ENCODE measurements around the gene LRRFIP1. TPM values are rescaled to one million over a fixed set of nuclear protein-coding genes. Genes with fewer than 3 reads are reported as not detected.

The LRRFIP1 gene
- total RNA-seq, 1 donor from 2014 or later, result 158 TPM

DNA sequence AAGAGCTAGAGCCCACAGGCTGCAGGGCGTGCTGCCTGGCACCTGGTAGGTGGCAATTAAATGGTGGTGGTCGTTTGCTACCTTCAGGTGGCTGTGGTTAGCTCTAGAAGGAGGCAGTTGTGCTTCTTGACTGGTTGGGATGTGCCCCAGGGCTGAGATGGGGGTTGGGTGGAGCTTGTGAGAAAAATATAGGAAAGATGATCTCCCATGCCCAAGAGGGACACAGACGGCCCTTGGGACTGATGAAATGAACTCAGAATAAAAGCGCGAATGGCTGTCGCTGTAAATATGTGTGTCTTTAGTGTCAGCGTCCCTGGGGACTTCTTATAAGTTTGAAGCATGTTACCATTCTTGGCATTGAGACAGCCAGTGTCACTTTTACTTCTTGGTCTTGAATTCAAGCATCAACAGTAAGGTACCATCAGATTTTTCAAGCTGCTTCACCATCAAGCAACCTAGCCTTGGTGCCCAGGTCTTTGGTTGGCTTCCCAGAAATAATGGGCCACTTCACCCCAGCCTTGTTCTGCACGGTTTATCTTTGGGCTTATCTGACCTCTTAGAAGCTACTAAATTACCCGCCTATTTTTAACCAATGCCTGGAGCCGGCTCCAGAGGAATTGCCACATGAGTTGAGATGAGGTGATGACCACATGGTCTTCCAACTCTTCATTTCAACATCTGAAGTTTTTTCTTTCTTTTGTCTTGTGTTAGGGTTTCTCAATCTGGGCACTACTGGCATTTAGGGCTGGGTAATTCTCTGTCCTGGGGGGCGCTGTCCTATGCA is 11.9 kb downstream of the LRRFIP1 start:
- peak; percentile 48 for DNase-seq (ENCODE audit: low read depth)

DNA sequence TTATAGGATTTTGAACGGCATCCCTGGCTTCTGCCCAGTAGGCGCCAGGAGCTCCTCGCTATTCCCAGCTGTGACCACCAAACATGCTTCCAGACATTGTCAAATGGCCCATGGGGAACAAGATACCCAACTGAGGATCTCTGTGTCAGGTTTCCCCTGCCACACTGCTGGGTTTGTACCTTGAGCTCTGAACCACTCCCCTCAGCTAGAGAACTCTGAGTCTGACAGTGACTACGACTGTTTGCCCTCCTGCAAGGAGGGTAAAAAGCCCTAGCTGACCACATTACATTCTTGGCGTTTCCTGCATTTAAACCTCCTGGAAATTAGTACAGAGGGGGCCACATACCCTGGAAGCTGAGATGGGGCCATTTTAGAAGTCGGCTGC is 12.4 kb downstream of the LRRFIP1 start:
- peak; percentile 71 for DNase-seq (ENCODE audit: low read depth)

DNA sequence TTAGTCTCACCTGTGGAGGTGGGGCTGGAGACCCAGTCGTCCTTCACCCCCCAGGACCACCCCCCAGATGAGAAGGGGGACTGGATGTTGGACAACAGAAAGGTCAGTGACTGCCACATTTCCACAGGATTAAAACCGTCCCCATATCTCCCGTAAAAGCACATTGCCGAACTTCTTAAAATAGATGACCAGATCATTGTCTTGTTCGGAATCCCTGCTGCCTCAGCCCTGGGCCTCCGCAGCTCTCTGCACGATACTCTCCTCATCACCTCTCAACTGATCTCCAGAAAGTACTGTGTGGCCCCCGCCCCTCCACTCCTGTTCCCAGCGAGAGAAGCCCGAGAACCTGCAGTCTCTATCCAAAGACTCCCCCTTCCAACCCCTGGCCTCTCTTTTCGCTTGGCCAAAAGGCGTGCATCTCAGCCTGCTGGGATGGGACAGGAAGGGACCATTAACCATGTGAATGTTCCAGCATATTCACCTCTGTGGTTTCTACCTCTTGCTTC is 13.2 kb downstream of the LRRFIP1 start:
- DNase-seq (ENCODE audit: low read depth), result no peak

DNA sequence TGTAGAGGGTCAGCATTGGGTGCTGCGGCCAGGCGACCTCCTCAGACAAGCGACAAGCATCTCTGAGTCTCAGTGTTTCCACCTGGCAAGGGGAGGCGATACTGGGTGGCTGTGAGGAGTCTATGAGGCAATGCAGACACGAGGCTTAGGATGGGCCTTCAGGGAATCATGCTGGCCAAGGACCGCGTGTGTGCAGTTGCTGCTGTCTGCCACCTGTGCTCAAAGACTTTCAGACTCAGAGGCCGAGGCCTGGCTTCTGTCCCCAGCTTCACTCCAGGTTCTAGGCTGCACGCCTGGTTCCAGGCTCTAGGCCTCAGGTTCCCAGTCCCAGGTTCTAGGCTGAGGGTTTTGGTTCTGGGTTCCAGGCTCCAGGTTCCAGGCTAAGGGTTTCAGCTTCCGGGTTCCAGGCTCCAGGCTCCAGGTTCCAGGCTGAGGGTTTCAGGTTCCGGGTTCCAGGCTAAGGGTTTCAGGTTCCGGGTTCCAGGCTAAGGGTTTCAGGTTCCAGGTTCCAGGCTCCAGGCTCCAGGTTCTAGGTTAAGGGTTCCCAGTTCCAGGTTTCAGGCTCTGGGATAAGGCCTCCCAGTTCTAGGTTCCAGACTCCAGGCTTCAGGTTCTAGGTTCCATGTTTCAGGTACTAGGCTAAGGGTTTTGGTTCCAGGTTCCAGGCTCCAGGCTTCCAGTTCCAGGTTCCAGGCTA is 14.8 kb downstream of the LRRFIP1 start:
- no peak for DNase-seq (ENCODE audit: low read depth)

DNA sequence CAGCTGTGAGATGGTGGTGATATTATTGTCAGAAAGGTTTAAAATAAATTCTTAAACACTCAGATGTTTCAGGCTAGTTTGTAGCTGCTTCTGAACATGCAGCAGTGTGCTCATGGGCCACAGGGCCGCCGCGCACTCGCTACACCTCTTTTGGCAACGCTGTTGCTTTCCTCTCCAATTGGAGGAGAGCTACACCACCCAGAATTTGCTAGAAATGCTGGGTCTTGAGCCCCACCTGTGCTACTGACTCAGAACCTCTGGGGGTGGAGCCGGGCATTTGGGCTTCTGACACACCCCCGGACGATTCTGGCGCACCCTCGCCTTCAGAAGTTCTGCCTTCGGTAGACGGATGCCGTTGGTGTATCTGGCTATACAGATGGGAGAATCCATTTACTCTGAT is 15.7 kb downstream of the LRRFIP1 start:
- no peak for DNase-seq (ENCODE audit: low read depth)

DNA sequence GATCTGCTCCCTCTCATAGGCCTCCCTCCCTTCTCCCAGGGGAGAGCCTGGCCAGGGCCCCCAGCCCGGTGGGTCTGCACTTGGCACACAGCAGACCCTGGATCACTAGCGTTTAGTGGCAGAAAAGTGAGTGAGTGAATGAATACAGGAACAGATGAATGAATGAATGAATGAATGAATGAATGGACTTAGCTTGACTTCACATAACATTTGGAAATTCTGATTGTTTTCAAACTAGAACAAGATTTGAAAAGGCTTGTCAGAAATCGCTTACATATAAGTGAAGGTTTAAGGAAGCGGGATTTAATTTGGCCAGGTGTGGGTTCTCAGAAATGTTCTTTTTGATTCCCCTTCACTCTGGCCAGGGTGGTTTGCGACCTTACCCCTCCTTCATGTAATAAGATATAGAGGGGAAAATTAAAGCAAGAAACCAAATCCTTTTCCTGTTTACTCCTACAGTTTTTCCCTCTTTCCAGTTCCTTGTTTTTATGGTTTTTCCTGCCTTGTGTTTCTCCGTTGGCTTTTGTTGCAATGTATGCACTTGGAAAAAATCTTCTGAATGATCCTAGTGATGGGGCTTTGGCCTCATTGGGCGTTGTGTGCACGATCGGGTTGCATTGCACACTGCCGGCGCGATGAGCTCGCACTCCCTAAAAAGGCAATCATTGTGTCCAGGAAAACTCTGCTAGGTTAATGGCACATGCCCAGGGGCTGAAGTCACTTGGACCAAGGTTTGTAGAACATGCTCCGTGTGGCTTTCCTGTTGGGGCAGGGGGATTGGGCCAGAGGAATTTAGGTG is 16.4 kb downstream of the LRRFIP1 start:
- DNase-seq (ENCODE audit: low read depth), result no peak

DNA sequence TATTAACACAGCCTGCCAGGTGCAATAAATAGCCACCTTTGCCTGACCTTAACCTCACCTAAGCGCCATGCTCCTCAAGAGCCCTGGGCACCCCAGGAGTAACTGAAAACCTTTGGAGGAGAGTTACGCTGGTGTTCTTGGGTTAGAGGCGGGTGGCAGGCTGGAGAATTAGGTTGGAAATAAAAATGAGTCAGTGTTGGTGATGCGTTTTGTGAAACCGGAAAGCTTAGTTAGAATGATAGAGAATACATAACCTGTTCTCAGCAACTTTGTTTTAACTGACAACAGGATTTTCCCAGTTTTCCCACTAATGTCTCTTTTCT is 17.0 kb downstream of the LRRFIP1 start:
- no peak for DNase-seq (ENCODE audit: low read depth)

DNA sequence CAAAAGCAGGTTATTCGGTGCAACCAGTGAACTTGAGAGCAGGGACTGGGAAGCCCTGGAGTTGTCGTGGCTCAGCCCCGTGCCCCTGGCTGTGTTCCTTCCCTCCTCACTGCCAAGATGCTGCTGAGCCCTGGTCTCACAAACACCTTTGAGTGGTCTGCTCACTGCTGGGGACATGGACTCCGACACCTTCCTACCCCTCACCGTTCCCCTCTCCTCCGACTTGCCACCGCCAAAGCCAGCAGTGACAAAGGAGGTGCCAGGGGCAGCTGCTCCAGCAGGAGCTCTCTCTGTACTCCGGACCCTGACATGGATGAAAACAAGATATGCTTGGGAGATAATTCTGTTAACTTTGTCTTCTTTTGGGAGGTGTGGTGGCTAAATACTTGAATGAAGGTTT is 17.9 kb downstream of the LRRFIP1 start:
- DNase-seq (ENCODE audit: low read depth), result no peak

DNA sequence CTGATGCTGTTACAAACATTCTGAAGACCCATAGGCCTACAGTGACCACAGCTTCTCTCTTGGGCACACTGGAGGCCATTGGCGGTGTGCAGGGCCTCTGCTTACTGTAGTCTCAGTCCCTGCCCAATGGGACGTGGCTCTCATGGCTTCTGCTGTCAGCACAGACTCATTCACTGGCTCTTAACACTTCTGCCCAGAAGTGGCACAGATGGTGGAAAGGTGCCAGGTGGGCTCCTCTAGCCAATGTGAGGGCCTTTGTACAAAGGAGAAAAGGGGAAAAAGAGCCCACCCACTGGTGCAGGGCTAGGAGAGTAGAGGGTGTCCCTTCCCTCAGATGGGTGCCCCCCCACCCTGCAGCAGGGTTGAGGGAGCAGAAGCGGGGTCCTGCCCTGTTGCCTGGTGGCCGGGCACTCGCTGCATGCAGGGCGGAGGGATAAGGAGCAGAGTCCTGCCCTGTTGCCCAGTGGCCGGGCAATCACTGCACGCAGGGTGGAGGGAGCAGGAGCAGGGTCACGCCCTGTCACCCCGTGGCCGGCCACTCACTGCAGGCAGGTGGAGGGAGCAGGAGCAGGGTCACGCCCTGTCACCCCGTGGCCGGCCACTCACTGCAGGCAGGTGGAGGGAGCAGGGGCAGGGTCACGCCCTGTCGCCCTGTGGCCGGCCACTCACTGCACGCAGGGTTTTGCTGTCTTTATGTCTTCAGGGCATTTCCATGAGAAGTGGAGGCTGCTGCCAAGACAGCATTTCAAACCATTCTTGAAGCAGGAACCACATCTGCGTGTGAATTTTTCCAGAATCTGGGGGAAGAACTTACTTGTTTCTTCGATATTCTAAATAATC is 20.0 kb downstream of the LRRFIP1 start:
- no peak for DNase-seq (ENCODE audit: low read depth)

DNA sequence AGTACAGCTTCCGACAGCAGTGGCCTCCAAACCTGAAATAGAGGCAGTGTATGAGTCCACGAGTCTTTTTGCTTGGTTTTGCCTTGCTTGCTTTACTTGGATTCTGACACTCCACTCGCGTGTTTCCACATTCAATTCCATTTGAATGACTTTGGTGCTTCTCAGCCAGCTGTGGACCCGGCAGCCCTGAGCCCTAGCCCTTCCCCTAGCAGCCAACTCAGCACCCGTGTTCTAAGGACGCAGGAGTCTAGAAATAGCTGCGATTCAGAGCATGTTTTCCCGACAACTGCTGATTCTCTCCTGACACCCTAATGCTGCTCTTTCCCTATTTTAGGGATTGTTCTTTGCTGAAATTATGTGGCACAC is 20.6 kb downstream of the LRRFIP1 start:
- DNase-seq (ENCODE audit: low read depth), result no peak

DNA sequence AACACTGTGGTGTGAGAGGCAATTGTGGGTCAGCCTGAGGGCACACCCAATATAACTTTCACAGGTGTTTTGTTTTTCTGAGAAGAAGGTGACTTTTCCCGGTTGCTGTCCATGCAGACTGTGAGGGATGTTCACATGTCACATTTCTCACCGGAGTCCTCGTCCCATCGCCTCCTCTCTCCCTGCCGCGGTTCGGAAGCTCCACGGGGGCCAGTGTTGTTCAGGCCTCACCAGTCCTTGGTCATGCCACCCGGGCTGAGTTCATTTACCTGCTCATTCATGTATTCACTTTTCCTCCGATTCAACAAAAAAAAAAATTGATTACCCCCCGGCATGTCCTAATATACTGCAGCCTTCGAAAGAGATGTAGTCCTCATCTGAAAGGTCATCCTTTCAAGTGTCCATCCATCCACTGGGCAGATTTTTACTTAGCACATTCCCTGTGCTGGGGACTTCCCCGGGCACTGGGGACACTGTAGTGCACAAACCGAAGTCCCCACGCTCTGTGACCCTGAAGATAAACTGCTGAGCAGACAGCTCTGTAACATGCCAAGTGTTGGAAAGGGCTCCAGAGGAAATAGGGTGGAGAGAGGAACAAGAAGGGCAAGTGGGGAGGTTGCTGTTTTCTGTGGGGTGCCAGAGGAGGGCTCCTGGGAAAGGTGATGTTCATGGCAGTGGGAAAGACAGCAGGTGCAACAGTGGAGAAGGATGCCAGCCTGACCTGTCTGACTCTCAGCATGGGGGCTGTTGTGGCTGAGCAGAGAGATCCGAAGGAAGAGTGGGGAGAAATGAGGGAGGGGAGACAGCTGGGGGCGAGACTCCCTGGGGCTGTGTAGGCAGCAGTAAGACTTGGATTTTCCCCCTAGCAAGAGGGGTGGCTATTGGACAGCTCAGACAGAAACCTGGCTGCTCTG is 22.4 kb downstream of the LRRFIP1 start:
- DNase-seq (ENCODE audit: low read depth), result no peak

DNA sequence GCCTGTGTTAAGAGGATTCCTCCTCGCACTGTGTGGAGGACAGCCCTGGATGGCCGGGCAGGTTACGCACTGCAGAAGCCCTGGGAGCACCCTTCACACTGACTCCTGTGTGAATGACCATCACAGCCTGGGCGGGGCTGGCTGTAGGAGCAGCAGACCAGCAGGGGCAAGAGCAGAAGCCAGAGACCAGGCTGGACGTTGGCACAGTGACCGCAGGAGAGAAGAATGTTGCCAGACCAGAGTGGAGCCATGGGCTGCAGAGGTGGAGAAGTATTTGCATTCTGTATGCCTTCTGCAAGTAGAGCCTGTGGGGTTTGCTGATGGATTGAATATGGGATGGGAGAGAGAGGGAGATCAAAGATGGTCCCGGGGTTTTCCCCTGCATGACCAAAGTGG is 23.1 kb downstream of the LRRFIP1 start:
- DNase-seq (ENCODE audit: low read depth), result peak; percentile 69

DNA sequence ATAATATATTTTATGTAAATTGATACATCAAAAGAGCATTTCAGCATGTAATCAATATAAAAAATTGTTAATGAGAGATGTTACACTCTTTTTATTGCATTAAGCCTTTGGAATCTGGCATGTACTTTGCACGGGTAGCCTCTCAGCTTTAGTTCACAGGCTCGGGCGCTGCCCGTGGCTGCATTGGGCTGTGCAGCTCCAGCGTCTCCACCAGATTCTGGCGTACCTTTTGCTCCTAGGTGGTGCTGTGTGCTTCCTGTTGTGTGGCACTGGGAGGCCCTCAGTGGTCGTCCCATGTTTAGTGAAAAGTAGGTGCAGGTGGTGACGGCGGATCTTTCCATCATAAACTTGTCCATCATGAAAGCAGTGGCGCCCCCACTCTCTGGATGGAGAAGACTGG is 24.4 kb downstream of the LRRFIP1 start:
- no peak for DNase-seq (ENCODE audit: low read depth)

DNA sequence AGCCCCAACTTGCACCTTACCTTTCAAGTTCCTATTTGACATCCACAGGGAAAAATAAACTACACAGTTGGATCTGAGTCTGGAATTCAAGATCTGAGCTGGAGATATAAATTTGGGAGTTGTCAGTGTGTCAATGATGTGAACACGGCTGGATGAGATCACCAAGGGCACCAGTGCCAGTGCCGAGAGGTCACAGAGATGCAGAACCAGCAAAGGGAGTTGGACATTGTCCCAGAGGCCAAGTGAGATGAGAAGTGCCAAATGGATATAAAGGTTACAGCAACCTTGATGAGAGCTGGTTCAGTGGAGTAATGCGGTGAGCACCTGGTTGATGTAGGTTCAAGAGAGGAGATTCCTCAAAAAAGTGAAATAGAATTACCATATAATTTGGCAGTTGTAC is 24.8 kb downstream of the LRRFIP1 start:
- DNase-seq (ENCODE audit: low read depth), result no peak

DNA sequence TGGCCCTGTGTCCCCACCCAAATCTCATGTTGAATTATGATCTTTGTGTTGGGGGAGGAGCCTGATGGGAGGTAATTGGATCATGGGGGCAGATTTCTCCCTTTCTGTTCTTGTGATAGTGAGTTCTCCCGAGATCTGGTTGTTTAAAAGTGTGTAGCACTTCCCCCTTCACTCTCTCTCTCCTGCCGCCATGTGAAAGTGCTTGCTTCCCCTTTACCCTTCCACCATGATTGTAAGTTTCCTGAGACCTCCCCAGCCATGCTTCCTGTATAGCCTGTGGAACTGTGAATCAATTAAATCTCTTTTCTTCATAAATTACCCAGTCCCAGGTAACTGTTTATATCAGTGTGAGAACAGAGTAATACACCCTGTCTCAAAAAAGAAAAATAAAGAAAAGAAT is 25.5 kb downstream of the LRRFIP1 start:
- no peak for DNase-seq (ENCODE audit: low read depth)

DNA sequence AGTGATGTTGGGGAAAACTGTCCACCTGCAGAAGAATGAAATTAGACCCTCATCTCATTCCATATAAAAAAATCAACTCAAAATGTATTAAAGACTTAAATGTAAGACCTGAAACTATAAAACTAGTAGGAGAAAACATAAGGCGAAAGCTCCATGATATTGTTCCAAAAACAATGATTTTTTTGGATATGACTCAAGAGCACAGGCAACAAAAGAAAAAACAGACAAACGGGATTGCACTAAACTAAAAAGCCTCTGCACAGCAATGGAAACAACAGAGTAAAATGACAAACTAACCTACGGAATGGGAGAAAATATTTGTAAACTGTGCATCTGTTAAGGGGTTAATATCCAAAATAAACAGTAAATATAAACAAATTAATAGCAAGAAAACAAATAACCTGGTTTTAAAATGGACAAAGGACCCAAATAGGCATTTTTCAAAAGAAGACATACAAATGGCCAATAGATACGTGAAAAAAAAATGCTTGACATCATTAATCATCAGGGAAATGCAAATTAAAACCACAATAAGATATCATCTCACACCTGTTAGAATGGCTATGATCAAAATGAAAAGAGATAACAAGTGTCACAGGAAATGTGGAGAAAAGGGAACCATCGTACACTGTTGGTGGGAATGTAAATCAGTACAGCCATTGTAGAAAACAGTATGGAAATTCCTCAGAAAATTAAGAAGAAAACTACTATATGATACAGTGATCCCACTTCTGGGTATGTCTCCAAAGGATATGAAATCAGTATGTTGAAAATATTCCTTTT is 26.6 kb downstream of the LRRFIP1 start:
- DNase-seq (ENCODE audit: low read depth), result no peak

DNA sequence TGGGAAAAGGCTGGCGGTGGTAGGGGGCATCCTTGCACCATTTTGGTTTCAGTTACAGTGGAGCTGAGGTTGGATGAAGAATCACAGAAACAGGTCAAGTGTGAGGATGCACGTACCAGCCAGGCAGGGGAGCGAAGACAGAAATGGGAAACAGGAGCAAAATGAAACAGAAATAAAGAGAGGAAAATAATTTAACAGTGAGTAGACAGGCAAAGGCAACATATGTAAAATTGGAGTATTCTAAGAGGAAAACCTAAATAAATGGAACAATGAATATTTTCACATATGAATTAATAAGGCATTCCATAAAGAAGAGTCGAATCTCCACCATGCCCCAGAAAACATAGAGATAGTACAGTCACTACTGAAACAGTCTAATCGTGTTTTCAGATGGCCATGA is 29.7 kb downstream of the LRRFIP1 start:
- no peak for DNase-seq (ENCODE audit: low read depth)

DNA sequence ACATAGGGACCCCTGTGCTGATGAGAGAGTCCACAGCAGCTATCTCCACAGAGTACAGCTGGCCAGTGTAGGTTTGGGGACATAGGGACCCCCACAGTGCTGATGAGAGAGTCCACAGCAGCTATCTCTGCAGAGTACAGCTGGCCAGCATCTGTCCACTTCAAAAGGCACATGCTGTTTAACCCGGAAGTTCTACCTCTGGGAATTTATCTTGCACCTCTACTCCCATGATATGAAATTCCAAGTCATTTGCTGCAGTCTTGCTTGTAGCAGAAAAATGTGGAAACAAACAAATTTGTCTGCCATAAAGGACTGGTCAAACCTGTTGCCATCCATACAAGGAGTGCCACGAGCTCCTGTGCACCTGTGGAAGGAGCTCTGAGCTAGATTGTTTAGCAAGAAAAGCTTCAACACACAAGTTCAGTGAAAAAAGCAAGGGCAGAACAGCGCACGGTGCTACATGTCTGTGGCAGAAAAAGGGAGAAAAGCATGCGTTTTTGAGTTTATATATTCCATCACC is 33.1 kb downstream of the LRRFIP1 start:
- DNase-seq (ENCODE audit: low read depth), result no peak

DNA sequence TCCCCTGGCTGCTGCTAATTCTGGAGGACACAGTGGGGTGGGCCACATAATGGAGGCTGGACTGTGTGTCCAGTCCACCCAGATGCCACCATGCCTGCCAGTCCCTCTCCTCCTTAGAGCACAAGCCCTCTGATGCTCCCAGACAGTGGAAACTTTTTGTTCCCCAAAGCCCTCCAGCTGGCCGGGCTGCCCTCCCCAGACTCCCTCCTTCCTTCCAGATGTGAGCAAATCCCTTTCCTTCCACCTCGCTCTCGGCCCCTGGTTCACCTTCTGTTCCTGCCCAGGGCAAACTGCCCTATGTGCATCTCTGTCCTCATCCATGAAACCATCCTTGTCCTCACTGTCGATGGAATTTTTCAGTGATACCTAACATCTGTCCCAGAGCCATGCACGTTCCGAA is 33.9 kb downstream of the LRRFIP1 start:
- DNase-seq (ENCODE audit: low read depth), result no peak
